Measurements from ENCODE around the gene STK24. TPM values are rescaled to one million over a fixed set of nuclear protein-coding genes. Genes with fewer than 3 reads are reported as not detected.
A peak's percentile ranks its signal among the peaks of the same experiment; 100 is the strongest.

Gene STK24
- total RNA-seq, 1 donor from 2014 or later, result 121 TPM

DNA sequence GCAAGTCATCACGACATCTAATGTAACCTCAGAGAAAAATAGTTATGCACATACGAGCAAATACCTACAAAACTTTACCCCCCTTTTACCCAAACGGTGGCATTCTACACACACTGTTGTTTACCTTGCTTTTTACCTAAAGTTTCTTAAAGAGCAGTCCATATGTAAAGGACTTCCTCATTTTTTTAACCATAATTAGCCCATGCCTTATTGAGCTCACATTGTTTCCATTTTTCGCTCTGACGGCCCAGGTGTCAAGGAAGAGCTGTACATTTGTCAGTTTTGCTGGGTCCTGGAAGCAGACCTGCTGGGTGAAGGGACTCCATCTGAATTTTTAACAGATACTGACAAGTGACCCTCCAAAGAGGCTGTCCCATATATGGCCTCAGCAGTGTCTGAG is 89.4 kb downstream of the STK24 start:
- H3K4me1 Mint-ChIP-seq (ENCODE audit: unreplicated experiment), result peaks cover 81% of the 10 kb centered on the region
- peak overlapping the region; percentile 37 for H3K27ac Mint-ChIP-seq
- H3K4me3 Mint-ChIP-seq, result peak overlapping the region; percentile 15
- DNase-seq (ENCODE audit: extremely low spot score, unreplicated experiment), result no peak
- no peaks in the 10 kb centered on the region for H3K27me3 Mint-ChIP-seq
- no peaks in the 10 kb centered on the region for H3K9me3 Mint-ChIP-seq
- TF ChIP-seq, protein P1, sequence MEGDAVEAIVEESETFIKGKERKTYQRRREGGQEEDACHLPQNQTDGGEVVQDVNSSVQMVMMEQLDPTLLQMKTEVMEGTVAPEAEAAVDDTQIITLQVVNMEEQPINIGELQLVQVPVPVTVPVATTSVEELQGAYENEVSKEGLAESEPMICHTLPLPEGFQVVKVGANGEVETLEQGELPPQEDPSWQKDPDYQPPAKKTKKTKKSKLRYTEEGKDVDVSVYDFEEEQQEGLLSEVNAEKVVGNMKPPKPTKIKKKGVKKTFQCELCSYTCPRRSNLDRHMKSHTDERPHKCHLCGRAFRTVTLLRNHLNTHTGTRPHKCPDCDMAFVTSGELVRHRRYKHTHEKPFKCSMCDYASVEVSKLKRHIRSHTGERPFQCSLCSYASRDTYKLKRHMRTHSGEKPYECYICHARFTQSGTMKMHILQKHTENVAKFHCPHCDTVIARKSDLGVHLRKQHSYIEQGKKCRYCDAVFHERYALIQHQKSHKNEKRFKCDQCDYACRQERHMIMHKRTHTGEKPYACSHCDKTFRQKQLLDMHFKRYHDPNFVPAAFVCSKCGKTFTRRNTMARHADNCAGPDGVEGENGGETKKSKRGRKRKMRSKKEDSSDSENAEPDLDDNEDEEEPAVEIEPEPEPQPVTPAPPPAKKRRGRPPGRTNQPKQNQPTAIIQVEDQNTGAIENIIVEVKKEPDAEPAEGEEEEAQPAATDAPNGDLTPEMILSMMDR (conservative IDR thresholded peaks at IDR 0.05), result no peak
- H3K36me3 Mint-ChIP-seq, result peaks cover 11% of the 10 kb centered on the region

DNA sequence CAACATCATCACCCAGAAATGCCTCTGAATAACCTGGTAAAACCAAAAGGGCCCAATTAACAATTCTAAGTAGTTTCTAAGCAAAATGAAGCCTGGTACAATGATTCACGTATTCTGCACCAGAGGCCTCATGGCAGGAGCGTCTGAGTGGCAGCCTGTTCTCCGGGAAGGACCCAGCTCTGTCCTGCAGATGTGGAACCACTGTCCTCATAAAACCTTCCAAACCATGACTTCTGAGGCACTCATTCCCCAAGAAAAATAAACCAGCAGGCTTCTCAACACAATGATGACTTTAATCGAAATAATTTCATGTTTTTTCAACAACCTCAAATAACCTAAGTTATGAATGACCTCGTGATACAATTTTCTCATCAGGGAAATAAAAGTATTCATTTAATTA is 89.9 kb downstream of the STK24 start:
- peaks cover 76% of the 10 kb centered on the region for H3K4me1 Mint-ChIP-seq (ENCODE audit: unreplicated experiment)
- no peaks in the 10 kb centered on the region for H3K27me3 Mint-ChIP-seq
- DNase-seq (ENCODE audit: extremely low spot score, unreplicated experiment), result no peak
- peaks cover 8% of the 10 kb centered on the region for H3K36me3 Mint-ChIP-seq
- H3K27ac Mint-ChIP-seq, result peak overlapping the region; percentile 74
- TF ChIP-seq, protein P1 (conservative IDR thresholded peaks at IDR 0.05), result no peak
- no peaks in the 10 kb centered on the region for H3K9me3 Mint-ChIP-seq
- H3K4me3 Mint-ChIP-seq, result no peak overlapping the region

DNA sequence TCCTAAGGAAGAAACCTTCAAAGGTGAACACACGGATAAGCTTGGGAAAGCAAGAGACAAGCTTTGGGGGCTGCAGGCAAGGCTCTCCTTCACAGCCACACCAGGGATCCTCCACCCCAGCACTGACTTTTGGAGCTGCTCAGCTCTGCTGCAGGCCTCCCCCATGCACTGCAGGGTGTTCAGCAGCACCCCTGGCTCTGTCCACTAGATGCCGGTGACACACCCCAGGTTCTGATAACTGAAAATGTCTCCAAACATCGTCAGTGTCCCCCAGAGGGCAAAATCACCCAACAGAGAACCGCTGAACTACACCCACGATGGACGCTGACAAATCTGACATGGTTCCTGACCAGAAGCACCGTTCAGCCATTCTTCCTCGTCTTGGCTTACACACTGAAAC is 90.5 kb downstream of the STK24 start:
- H3K9me3 Mint-ChIP-seq, result no peaks in the 10 kb centered on the region
- peaks cover 8% of the 10 kb centered on the region for H3K36me3 Mint-ChIP-seq
- H3K4me3 Mint-ChIP-seq, result no peak overlapping the region
- TF ChIP-seq, protein P1 (conservative IDR thresholded peaks at IDR 0.05), result no peak
- H3K4me1 Mint-ChIP-seq (ENCODE audit: unreplicated experiment), result peaks cover 76% of the 10 kb centered on the region
- peak overlapping the region; percentile 74 for H3K27ac Mint-ChIP-seq
- H3K27me3 Mint-ChIP-seq, result no peaks in the 10 kb centered on the region
- DNase-seq (ENCODE audit: extremely low spot score, unreplicated experiment), result no peak

DNA sequence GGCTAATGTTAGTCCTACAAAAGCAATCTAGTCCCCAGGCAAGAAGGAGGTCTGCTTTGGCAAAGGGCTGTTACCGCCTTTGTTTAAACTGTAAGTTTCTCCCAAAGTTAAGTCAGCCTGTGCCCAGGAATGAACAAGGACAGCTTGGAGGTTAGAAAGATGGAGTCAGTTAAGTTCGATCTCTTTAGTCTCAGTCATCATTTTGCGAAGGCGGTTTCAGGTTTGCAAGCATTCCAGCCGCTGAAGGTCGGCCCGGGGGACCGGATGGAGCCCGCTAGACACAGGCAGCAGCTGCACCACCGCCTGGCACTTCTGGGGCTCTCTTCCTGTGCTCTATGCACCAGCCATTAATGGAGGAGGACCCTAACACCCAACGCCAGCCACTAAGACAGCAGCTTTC is 91.3 kb downstream of the STK24 start:
- Mint-ChIP-seq H3K9me3 (no peaks in the 10 kb centered on the region), H3K27me3 (no peaks in the 10 kb centered on the region), H3K36me3 (peaks cover 13% of the 10 kb centered on the region), H3K27ac (peak overlapping the region; percentile 99), H3K4me3 (peak overlapping the region; percentile 78), H3K4me1 (ENCODE audit: unreplicated experiment) (peaks cover 76% of the 10 kb centered on the region)
- no peak for DNase-seq (ENCODE audit: extremely low spot score, unreplicated experiment)
- TF ChIP-seq, protein P1 (conservative IDR thresholded peaks at IDR 0.05), result no peak

DNA sequence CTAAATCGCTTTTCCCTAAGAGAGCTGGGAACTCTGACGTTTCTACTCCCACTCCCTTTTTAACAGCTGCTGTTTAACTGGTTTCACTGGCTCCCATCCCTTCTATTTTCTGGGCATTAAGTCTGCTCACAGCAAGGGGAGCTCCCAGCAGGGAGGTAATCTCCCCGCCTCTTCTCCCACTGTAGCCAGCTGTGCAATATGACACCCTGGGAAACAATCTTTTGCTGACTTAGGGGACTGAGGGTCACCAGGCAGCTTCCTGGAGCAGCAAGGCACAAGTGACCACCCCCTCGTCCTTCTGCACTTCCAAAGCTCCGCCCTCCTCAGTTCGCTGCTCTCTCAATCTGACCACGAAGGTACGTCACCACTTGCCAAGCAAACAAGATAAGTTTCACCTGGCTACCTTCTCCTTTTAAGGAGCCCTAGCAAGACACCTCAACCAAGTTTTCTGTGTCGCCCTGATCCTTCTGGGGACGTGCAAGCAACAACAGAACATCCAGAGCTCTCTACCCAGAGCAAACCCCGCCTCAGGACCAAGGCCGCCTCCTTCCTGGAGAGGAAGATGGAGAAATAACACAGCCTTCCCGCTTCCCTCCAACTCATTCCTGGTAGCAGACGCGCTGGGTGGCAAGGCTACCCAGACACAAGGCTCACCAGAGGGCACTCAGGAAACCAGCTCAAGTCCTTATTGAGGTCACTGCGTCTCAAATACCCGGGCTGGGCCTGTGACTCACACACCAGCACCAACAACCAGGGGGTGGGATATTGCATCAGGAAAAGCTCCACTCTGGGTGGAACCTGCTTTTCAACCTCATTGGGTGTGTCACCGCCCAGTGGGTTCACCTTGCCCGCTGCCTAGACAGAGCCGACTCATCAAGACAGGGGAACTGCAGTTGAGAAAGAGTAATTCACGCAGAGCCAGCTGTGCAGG is 92.4 kb downstream of the STK24 start:
- Mint-ChIP-seq H3K4me1 (ENCODE audit: unreplicated experiment) (peaks cover 68% of the 10 kb centered on the region), H3K9me3 (no peaks in the 10 kb centered on the region), H3K27ac (peak overlapping the region; percentile 99), H3K27me3 (no peaks in the 10 kb centered on the region), H3K4me3 (peak overlapping the region; percentile 78), H3K36me3 (peaks cover 9% of the 10 kb centered on the region)
- no peak for DNase-seq (ENCODE audit: extremely low spot score, unreplicated experiment)
- TF ChIP-seq, protein P1 (conservative IDR thresholded peaks at IDR 0.05), result no peak
